PC-9 (cell line): ENCODE measurements around the gene AP3S1.

ENCODE experiments used
- CTCF ChIP-seq: fragments of 200-600 bp; sonication (generic); conservative IDR thresholded peaks from 2 replicates; pipeline ENCODE4 v1.6.1; 2017; ENCODE audit warnings: mixed run types, antibody characterized with exemption, mild to moderate bottlenecking, moderate library complexity
- EZH2 ChIP-seq: fragments of 200-600 bp; sonication (generic); IDR thresholded peaks from 2 replicates; pipeline ENCODE4 v1.8.0; 2017; ENCODE audit warnings: antibody characterized with exemption, low read depth

- no peak for TF ChIP-seq CTCF
- no peak for TF ChIP-seq EZH2
Observed at GRCh38 chr5:115843444-115844130, 1.9 kb downstream of the AP3S1 start.
